ENCODE results near the gene ARGFX. TPM values are rescaled to one million over a fixed set of nuclear protein-coding genes. Genes with fewer than 3 reads are reported as not detected.
A peak's percentile ranks its signal among the peaks of the same experiment; 100 is the strongest.

ARGFX gene
- not detected for polyA plus RNA-seq
- long read RNA-seq, donor 1 = 0 reads
- long read RNA-seq, donor 2 = 0 reads
- long read RNA-seq, donor 3 = 0 reads
- long read RNA-seq, donor 4 = 0 reads
- long read RNA-seq, donor 5 = 0 reads
- long read RNA-seq, donor 6 = 0 reads
- long read RNA-seq, donor 7 = 0 reads
- long read RNA-seq, donor 8 = 0 reads
- long read RNA-seq, donor 9 = 0 reads
- long read RNA-seq, donor 10 = 0 reads

DNA sequence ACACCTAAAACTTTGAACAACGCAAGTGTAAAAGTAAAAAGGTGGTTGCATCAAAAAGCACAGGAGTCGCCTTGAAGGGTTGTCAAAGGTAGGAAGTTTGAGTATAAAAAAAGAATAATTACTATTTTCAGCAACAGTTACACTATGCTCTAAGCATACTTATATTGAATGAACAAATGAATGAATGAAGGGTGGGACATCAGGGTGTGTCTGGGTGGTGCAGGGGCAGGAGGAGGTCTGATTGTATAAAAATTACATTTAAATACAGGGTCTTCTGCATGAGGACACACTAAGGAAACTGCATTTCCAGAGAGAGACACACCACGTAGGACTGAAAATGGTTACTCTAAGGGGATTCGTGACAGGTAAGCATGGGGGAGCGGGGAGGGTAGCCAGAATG lies at the start of gene ARGFX:
Gene ARGFX, plus strand, starts transcription at position 301 of the 400 bp plus-strand sequence. CDS start 2,765 bp downstream, outside the sequence.
- no peaks in the 10 kb centered on the region for H3K4me1 ChIP-seq (ENCODE audit: control insufficient read depth in 3 of 3, insufficient read depth in 2 of 3, low read depth in 1 of 3, low read length in 2 of 3)
- 89 to 93% (median 91%) methylated on average over 5 of the region's 5 CpGs for WGBS, 3 donors
- no peak for FAIRE-seq

DNA sequence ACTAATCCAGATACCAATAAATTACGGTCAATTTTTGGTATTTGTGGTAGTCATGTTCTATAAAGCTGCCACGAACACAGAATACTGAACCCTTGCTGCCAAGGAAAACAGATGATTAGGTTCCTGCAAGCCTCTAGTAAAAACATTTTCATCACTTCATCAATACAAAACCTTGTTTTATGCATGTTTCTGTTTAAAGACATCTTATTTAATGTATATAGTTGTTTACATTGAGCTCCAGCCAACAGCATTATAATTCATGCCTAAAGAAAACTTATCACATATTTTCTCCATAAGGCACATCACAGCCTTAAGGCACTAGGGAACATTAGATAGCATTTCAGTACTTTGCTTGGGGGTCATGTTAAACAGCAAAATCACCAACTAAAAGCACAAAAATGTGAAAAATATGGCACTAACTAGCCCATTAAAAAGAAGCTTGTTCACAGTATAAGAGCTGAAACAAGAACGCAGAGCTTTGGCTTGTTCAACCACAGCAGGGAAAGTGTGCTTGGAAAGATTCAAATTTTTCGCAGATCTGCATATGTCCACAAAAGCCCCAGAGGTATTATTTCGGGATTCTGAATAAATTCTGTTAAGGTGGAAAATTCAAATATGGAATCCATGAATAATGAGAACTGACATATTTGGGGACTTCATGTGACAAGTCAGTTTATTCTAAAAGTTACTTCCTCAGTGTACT lies 49.6 kb upstream of the ARGFX start:
- H3K27ac ChIP-seq (ENCODE audit: low read depth in 1 of 3, low read length in 2 of 3) = no peak overlapping the region
- no peaks in the 10 kb centered on the region for H3K27me3 ChIP-seq (ENCODE audit: control insufficient read depth in 3 of 3, insufficient read depth in 3 of 3, low read length in 3 of 3)
- no peak for FAIRE-seq
- no peak for DNase-seq
- H3K36me3 ChIP-seq (ENCODE audit: control insufficient read depth in 3 of 3, insufficient read depth in 2 of 3, low read depth in 1 of 3, low read length in 3 of 3) = peaks cover 0 to 9% (median 0%) of the 10 kb centered on the region in 3 donors
- no peak overlapping the region for H3K4me3 ChIP-seq (ENCODE audit: low read depth in 1 of 3, low read length in 3 of 3)
- H3K9me3 ChIP-seq (ENCODE audit: control insufficient read depth in 2 of 2, insufficient read depth in 1 of 2, low read depth in 1 of 2, low read length in 1 of 2) = peaks cover 0 to 12% of the 10 kb centered on the region in 2 donors
- 83 to 95% (median 95%) methylated on average over 5 of the region's 5 CpGs for WGBS, 3 donors
- no peaks in the 10 kb centered on the region for H3K4me1 ChIP-seq (ENCODE audit: control insufficient read depth in 3 of 3, insufficient read depth in 2 of 3, low read depth in 1 of 3, low read length in 2 of 3)

More for the DNA sequence above, at the start of gene ARGFX:
- Histone ChIP-seq H3K9me3 (ENCODE audit: control insufficient read depth in 2 of 2, insufficient read depth in 1 of 2, low read depth in 1 of 2, low read length in 1 of 2) (no peaks in the 10 kb centered on the region), H3K27ac (ENCODE audit: low read depth in 1 of 3, low read length in 2 of 3) (no peak within 1 kb of the TSS), H3K4me3 (ENCODE audit: low read depth in 1 of 3, low read length in 3 of 3) (no peak within 1 kb of the TSS), H3K36me3 (ENCODE audit: control insufficient read depth in 3 of 3, insufficient read depth in 2 of 3, low read depth in 1 of 3, low read length in 3 of 3) (no peaks in the 10 kb centered on the region), H3K27me3 (ENCODE audit: control insufficient read depth in 3 of 3, insufficient read depth in 3 of 3, low read length in 3 of 3) (no peaks in the 10 kb centered on the region)
- no peak for DNase-seq

DNA sequence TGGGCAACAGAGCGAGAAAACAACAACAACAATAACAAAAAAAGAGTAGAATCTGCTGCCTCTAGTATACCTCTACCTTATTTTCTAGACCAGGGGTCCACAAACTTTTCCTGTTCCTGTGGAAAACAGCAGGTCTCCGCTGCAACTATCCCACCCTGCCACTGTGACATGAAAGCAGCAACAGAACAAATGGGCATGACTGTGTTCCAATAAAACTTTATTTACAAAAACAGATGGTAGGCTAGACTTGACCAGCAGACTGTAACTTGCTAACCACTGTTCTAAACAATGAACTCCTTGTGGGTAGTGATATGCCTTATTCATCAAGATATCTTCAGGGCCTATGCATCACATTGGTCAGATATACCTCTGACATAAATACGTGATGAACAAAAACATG lies 47.2 kb upstream of the ARGFX start:
- H3K9me3 ChIP-seq (ENCODE audit: control insufficient read depth in 2 of 2, insufficient read depth in 1 of 2, low read depth in 1 of 2, low read length in 1 of 2) = peaks cover 0 to under 1% of the 10 kb centered on the region in 2 donors
- WGBS, 3 donors = 98 to 100% (median 99%) methylated on average over 3 of the region's 3 CpGs
- H3K27me3 ChIP-seq (ENCODE audit: control insufficient read depth in 3 of 3, insufficient read depth in 3 of 3, low read length in 3 of 3) = no peaks in the 10 kb centered on the region
- no peak overlapping the region for H3K4me3 ChIP-seq (ENCODE audit: low read depth in 1 of 3, low read length in 3 of 3)
- no peaks in the 10 kb centered on the region for H3K4me1 ChIP-seq (ENCODE audit: control insufficient read depth in 3 of 3, insufficient read depth in 2 of 3, low read depth in 1 of 3, low read length in 2 of 3)
- H3K27ac ChIP-seq (ENCODE audit: low read depth in 1 of 3, low read length in 2 of 3) = no peak overlapping the region
- no peak for FAIRE-seq
- no peaks in the 10 kb centered on the region for H3K36me3 ChIP-seq (ENCODE audit: control insufficient read depth in 3 of 3, insufficient read depth in 2 of 3, low read depth in 1 of 3, low read length in 3 of 3)
- no peak for DNase-seq

DNA sequence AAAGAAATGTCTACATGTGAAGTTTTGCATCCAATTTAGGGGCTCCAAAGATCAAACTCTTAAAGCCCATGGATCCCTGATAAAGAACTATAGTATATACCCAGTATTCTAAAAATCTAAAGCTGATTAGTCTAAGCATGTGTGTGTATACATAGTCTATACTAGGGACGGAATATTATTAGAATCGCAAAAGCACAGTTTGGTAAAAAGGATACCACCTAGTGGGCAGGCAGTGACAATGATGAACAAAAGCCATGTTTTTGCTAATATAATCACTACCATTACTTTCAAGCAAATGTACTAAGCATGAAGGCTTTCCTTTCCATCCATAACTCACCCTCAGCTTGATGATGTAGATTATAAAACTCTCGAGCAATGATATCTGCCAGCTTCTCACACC lies 38.4 kb upstream of the ARGFX start:
- WGBS, 3 donors = 71 to 78% (median 72%) methylated on average over 3 of the region's 3 CpGs
- H3K4me1 ChIP-seq (ENCODE audit: control insufficient read depth in 3 of 3, insufficient read depth in 2 of 3, low read depth in 1 of 3, low read length in 2 of 3) = no peaks in the 10 kb centered on the region
- no peak overlapping the region for H3K4me3 ChIP-seq (ENCODE audit: low read depth in 1 of 3, low read length in 3 of 3)
- H3K9me3 ChIP-seq (ENCODE audit: control insufficient read depth in 2 of 2, insufficient read depth in 1 of 2, low read depth in 1 of 2, low read length in 1 of 2) = no peaks in the 10 kb centered on the region
- no peaks in the 10 kb centered on the region for H3K27me3 ChIP-seq (ENCODE audit: control insufficient read depth in 3 of 3, insufficient read depth in 3 of 3, low read length in 3 of 3)
- no peak overlapping the region for H3K27ac ChIP-seq (ENCODE audit: low read depth in 1 of 3, low read length in 2 of 3)
- FAIRE-seq (no peak), DNase-seq (peak in 1 of 2 donors; percentile 21)
- H3K36me3 ChIP-seq (ENCODE audit: control insufficient read depth in 3 of 3, insufficient read depth in 2 of 3, low read depth in 1 of 3, low read length in 3 of 3) = peaks cover 0 to 3% (median 0%) of the 10 kb centered on the region in 3 donors

DNA sequence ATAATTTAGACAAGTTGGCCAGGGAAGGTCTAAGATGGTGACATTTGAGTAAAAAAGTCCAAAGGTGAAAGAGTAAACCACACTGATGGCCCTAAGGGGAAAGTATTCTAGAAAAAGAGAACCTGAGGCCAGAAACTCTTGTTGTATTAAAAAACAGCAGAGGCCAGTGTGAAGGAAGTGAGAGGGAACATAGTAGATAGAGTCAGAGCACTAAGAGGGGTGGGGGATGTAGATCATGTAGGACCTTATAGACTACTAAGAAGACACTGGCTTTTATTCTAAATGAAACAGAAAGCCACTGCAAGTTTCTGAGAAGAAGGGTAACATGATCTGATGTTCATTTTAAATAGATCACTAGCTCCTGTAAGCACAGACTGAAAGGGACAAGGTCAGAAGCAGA lies 36.5 kb upstream of the ARGFX start:
- H3K27me3 ChIP-seq (ENCODE audit: control insufficient read depth in 3 of 3, insufficient read depth in 3 of 3, low read length in 3 of 3) = no peaks in the 10 kb centered on the region
- no peaks in the 10 kb centered on the region for H3K4me1 ChIP-seq (ENCODE audit: control insufficient read depth in 3 of 3, insufficient read depth in 2 of 3, low read depth in 1 of 3, low read length in 2 of 3)
- no peaks in the 10 kb centered on the region for H3K9me3 ChIP-seq (ENCODE audit: control insufficient read depth in 2 of 2, insufficient read depth in 1 of 2, low read depth in 1 of 2, low read length in 1 of 2)
- H3K27ac ChIP-seq (ENCODE audit: low read depth in 1 of 3, low read length in 2 of 3) = no peak overlapping the region
- no peak for DNase-seq
- FAIRE-seq = no peak
- no peak overlapping the region for H3K4me3 ChIP-seq (ENCODE audit: low read depth in 1 of 3, low read length in 3 of 3)
- H3K36me3 ChIP-seq (ENCODE audit: control insufficient read depth in 3 of 3, insufficient read depth in 2 of 3, low read depth in 1 of 3, low read length in 3 of 3) = peaks cover 0 to 3% (median 0%) of the 10 kb centered on the region in 3 donors

DNA sequence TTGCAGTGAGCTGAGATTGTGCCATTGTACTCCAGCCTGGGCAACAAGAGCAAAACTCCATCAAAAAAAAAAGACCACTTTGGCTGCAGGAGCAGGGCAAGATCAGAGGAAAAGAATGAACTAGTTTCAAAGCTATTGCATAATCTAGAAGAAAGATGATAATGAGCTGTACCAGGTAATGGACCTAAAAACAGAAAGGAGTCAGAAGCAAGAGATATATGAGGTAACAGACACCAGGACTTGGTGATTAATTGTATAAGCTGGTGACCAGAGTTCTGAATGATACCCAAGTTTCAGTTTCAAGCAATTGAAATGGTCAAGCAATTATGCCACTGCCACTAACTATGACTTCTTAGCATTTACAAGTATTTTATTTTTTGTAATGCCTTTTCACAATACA lies 24.8 kb upstream of the ARGFX start:
- Histone ChIP-seq H3K9me3 (ENCODE audit: control insufficient read depth in 2 of 2, insufficient read depth in 1 of 2, low read depth in 1 of 2, low read length in 1 of 2) (no peaks in the 10 kb centered on the region), H3K36me3 (ENCODE audit: control insufficient read depth in 3 of 3, insufficient read depth in 2 of 3, low read depth in 1 of 3, low read length in 3 of 3) (peaks cover 0 to 2% (median 0%) of the 10 kb centered on the region in 3 donors), H3K27me3 (ENCODE audit: control insufficient read depth in 3 of 3, insufficient read depth in 3 of 3, low read length in 3 of 3) (no peaks in the 10 kb centered on the region), H3K27ac (ENCODE audit: low read depth in 1 of 3, low read length in 2 of 3) (no peak overlapping the region), H3K4me1 (ENCODE audit: control insufficient read depth in 3 of 3, insufficient read depth in 2 of 3, low read depth in 1 of 3, low read length in 2 of 3) (no peaks in the 10 kb centered on the region), H3K4me3 (ENCODE audit: low read depth in 1 of 3, low read length in 3 of 3) (no peak overlapping the region)
- no peak for FAIRE-seq
- no peak for DNase-seq

DNA sequence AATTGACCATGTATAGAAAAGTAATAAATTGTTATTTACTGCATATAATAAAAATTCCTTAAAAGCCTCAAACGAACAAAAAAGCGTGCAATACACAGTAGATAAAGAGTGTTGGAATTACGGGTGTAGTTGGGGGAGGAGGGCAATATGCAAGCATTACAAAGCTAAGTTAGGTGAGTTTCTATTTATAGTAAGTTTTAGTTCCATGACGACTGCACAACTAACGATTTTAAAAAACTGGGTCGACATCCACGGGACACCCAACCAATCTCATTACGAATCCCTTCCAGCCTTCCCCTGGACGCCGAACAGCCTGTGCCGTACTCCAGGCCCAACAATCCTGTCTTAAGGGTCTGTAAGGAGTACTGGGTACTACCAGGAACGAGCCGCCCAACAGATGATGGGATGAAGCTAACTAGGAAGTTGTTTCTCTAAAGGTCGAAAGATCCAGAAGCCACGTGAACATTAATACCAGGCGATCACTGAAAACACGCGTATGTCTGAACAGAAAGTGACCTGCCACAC lies 22.6 kb upstream of the ARGFX start:
- Histone ChIP-seq H3K4me3 (ENCODE audit: low read depth in 1 of 3, low read length in 3 of 3) (peak overlapping the region; percentile 37 to 63 (median 56)), H3K27me3 (ENCODE audit: control insufficient read depth in 3 of 3, insufficient read depth in 3 of 3, low read length in 3 of 3) (no peaks in the 10 kb centered on the region), H3K9me3 (ENCODE audit: control insufficient read depth in 2 of 2, insufficient read depth in 1 of 2, low read depth in 1 of 2, low read length in 1 of 2) (no peaks in the 10 kb centered on the region), H3K27ac (ENCODE audit: low read depth in 1 of 3, low read length in 2 of 3) (peak overlapping the region in 1 of 3 donors; percentile 41), H3K36me3 (ENCODE audit: control insufficient read depth in 3 of 3, insufficient read depth in 2 of 3, low read depth in 1 of 3, low read length in 3 of 3) (peaks cover 0 to 2% (median 0%) of the 10 kb centered on the region in 3 donors), H3K4me1 (ENCODE audit: control insufficient read depth in 3 of 3, insufficient read depth in 2 of 3, low read depth in 1 of 3, low read length in 2 of 3) (peaks cover 0 to 8% (median 0%) of the 10 kb centered on the region in 3 donors)
- DNase-seq (peak in 1 of 2 donors; percentile 28), FAIRE-seq (no peak)
- 1 to 4% (median 3%) methylated on average over 18 of the region's 18 CpGs for WGBS, 3 donors

DNA sequence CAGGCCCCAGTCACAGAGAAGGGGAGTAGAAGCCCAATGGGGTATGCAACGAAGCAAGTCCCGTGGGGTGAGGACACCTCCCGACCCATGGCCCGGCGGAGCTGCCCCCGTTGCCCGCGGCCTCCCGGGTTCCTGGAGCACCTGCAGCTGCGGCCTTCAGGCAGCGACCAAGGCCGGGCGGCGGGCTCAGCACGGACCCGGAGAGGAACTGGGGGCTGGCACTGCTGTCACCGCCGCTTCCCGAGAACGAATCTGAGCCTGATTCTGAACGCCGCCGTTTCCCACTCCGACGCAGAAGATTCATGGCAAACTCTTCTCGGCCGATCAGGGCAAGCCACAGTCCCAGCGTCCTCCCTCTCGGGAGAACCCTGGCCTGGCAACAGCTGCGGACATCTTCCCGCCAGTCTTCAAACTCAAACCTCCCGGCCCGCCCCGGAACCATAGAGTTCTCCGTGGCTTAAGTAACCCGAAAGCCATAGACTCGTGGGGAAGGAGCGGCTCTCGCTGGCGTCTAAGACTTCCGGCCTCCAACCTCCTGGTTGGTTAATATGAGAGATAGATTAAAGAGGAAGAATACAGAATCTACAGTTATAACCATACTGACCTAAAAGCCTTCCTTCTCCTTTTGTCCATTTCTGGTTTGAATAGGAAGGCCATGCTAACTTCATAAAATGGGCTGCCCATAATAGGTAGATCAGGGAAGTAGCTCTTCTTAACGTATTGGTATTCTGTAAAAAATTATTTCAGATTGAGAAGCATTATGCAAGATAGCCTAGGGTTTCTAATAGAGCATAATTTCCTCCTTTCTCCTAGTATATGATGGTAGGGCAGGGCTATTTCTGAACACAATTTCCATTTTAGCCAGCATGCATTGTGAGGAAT lies 21.9 kb upstream of the ARGFX start, which contains the start of gene POLQ:
Gene POLQ, minus strand, starts transcription at position 415 of the 882 bp plus-strand sequence. Its CDS starts 111 bp downstream, at position 304.
- FAIRE-seq (peak; percentile 26), DNase-seq (peak; percentile 95)
- 0% methylated on average over 39 to 42 of the region's 42 CpGs for WGBS, 3 donors
- H3K4me3 ChIP-seq (ENCODE audit: low read depth in 1 of 3, low read length in 3 of 3) = peak within 1 kb of the TSS; percentile 37 to 63 (median 62)
- H3K27me3 ChIP-seq (ENCODE audit: control insufficient read depth in 3 of 3, insufficient read depth in 3 of 3, low read length in 3 of 3) = no peaks in the 10 kb centered on the region
- peaks cover 0 to 8% (median 0%) of the 10 kb centered on the region in 3 donors for H3K4me1 ChIP-seq (ENCODE audit: control insufficient read depth in 3 of 3, insufficient read depth in 2 of 3, low read depth in 1 of 3, low read length in 2 of 3)
- H3K27ac ChIP-seq (ENCODE audit: low read depth in 1 of 3, low read length in 2 of 3) = peak within 1 kb of the TSS; percentile 62 to 91 (median 74)
- H3K36me3 ChIP-seq (ENCODE audit: control insufficient read depth in 3 of 3, insufficient read depth in 2 of 3, low read depth in 1 of 3, low read length in 3 of 3) = peaks cover 0 to 2% (median 0%) of the 10 kb centered on the region in 3 donors
- H3K9me3 ChIP-seq (ENCODE audit: control insufficient read depth in 2 of 2, insufficient read depth in 1 of 2, low read depth in 1 of 2, low read length in 1 of 2) = no peaks in the 10 kb centered on the region
